Epithelial cell of esophagus (primary cell): Measurements from ENCODE around the gene RPS6KL1.
A peak's percentile ranks its signal among the peaks of the same experiment; 100 is the strongest.

Source experiments
- DNase-seq: peaks from one replicate; pipeline ENCODE4 v3.0.0; 2010; ENCODE audit warnings: low read depth
- H3K4me3 ChIP-seq: 2 replicates; pipeline ENCODE4 v1.5.1; 2011; ENCODE audit warnings: mild to moderate bottlenecking, low read length, control low read depth
- CTCF ChIP-seq: IDR thresholded peaks from 2 replicates; pipeline ENCODE4 v1.5.1; 2011; ENCODE audit warnings: low read depth, mild to moderate bottlenecking, low read length, control low read depth, inconsistent platforms; ENCODE audit not compliant: insufficient read depth; ENCODE audit errors: missing control alignments

The RPS6KL1 gene

GRCh38 chr14:74865156-74865555, 57.9 kb downstream of the RPS6KL1 start:
- H3K4me3 ChIP-seq: no peak overlapping the region
- no peak for DNase-seq
- TF ChIP-seq CTCF: no peak

- H3K4me3 ChIP-seq: no peak overlapping the region
- no peak for DNase-seq
- no peak for TF ChIP-seq CTCF
Measured at GRCh38 chr14:74864198-74864597, 58.9 kb downstream of the RPS6KL1 start.

- TF ChIP-seq CTCF: no peak
- DNase-seq: no peak
- H3K4me3 ChIP-seq: no peak overlapping the region
Measured at GRCh38 chr14:74863274-74863673, 59.8 kb downstream of the RPS6KL1 start.

- DNase-seq: no peak
- TF ChIP-seq CTCF: no peak
- no peak overlapping the region for H3K4me3 ChIP-seq
Measured at GRCh38 chr14:74861734-74862090, 61.3 kb downstream of the RPS6KL1 start.

- TF ChIP-seq CTCF: peak; percentile 89
- peak; percentile 88 for DNase-seq
- no peak overlapping the region for H3K4me3 ChIP-seq
Measured at GRCh38 chr14:74860899-74861733, 61.9 kb downstream of the RPS6KL1 start.

- H3K4me3 ChIP-seq: no peak overlapping the region
- TF ChIP-seq CTCF: no peak
- DNase-seq: no peak
Measured at GRCh38 chr14:74859757-74860552, 63.1 kb downstream of the RPS6KL1 start.
